AG04449 (cell line): ENCODE results near the gene EIF4EBP3.

Experiments used
- CTCF ChIA-PET: fragments of 350-600 bp; formaldehyde crosslinking; extraction: SDS; loops from one replicate; lab custom pipeline; 2021; ENCODE audit warnings: antibody characterized with exemption; lab: Yijun Ruan, JAX
- POLR2A ChIA-PET: fragments of 400-600, 350-600 bp; formaldehyde crosslinking; extraction: SDS; loops from one replicate; lab custom pipeline; 2020; ENCODE audit warnings: antibody characterized with exemption, inconsistent platforms; lab: Yijun Ruan, JAX
- DNase-seq: peaks from one replicate; pipeline ENCODE4 v3.0.0-alpha.2; 2010; ENCODE audit warnings: low read depth, low spot score
- H3K4me3 ChIP-seq: 2 replicates; pipeline ENCODE4 v1.5.1; 2011; ENCODE audit warnings: low read depth, mild to moderate bottlenecking, control low read depth, low read length
- CTCF ChIP-seq: IDR thresholded peaks from one replicate; pipeline ENCODE4 v1.5.1; 2011; ENCODE audit warnings: mild to moderate bottlenecking, moderate library complexity, low read length, control low read depth, inconsistent platforms; ENCODE audit not compliant: insufficient read depth; ENCODE audit errors: missing control alignments

The EIF4EBP3 gene

GRCh38 chr5:140596321-140596741, 48.9 kb downstream of the EIF4EBP3 start:
- TF ChIP-seq CTCF = no peak
- ChIA-PET POLR2A (no interaction called here), CTCF (interaction anchor here (1.2 kb wide), 1 partner anchor 20 kb away, joined by 4 read pairs; no protein-coding TSS in a partner anchor)
- no peak for DNase-seq
- no peak overlapping the region for H3K4me3 ChIP-seq

GRCh38 chr5:140598836-140599235, 51.4 kb downstream of the EIF4EBP3 start:
- H3K4me3 ChIP-seq = no peak overlapping the region
- no peak for TF ChIP-seq CTCF
- ChIA-PET CTCF (no interaction called here), POLR2A (no interaction called here)
- no peak for DNase-seq
